ENCODE data around the gene PREB. TPM values are rescaled to one million over a fixed set of nuclear protein-coding genes. Genes with fewer than 3 reads are reported as not detected.

PREB gene
- total and polyA plus RNA-seq, 12 donors = 41.6 to 73.7 (median 48.8) TPM

- intact Hi-C loops (cut with DNase I) = loop anchor here in 8 of 10 donors (5.0 to 10.0 kb wide), 6 partner anchors 37 to 127 kb away; partner anchors contain the start of genes TMEM214 (in 4 of the 8) and AGBL5 (in 2 of the 8)
- Histone ChIP-seq H3K27me3 (no peaks in the 10 kb centered on the region), H3K36me3 (no peaks in the 10 kb centered on the region), H3K4me1 (peaks cover 5 to 27% (median 21%) of the 10 kb centered on the region in 9 donors), H3K4me3 (no peak overlapping the region), H3K27ac (no peak overlapping the region), H3K9me3 (no peaks in the 10 kb centered on the region)
- no peak for TF ChIP-seq CTCF (IDR thresholded peaks at IDR 0.05)
- 89 to 92% methylated on average over 14 of the region's 14 CpGs for WGBS, 2 donors
- ATAC-seq (no peak), DNase-seq (no peak)
Measured at GRCh38 chr2:27089111-27089954, 45.1 kb downstream of the PREB start.

- Histone ChIP-seq H3K27me3 (no peaks in the 10 kb centered on the region), H3K9me3 (no peaks in the 10 kb centered on the region), H3K4me3 (no peak overlapping the region), H3K27ac (no peak overlapping the region), H3K4me1 (peaks cover 5 to 30% (median 21%) of the 10 kb centered on the region in 9 donors), H3K36me3 (no peaks in the 10 kb centered on the region)
- WGBS, 2 donors = 87 to 89% methylated on average over 6 of the region's 6 CpGs
- ATAC-seq (no peak), DNase-seq (no peak)
- TF ChIP-seq CTCF (IDR thresholded peaks at IDR 0.05) = no peak
- intact Hi-C loops (cut with DNase I) = loop anchor here in 8 of 10 donors (5.0 to 10.0 kb wide), 6 partner anchors 36 to 126 kb away; partner anchors contain the start of genes TMEM214 (in 4 of the 8) and AGBL5 (in 2 of the 8)
Measured at GRCh38 chr2:27088634-27089033, 45.8 kb downstream of the PREB start.

- TF ChIP-seq CTCF (IDR thresholded peaks at IDR 0.05) = no peak
- Histone ChIP-seq H3K4me3 (no peak overlapping the region), H3K27me3 (no peaks in the 10 kb centered on the region), H3K4me1 (peaks cover 5 to 37% (median 22%) of the 10 kb centered on the region in 9 donors), H3K9me3 (no peaks in the 10 kb centered on the region), H3K36me3 (peaks cover 0 to 4% (median 0%) of the 10 kb centered on the region in 9 donors), H3K27ac (no peak overlapping the region)
- no peak for DNase-seq
- no peak for ATAC-seq
- intact Hi-C loops (cut with DNase I) = loop anchor here in 8 of 10 donors (2.0 to 10.0 kb wide), 8 partner anchors 36 to 126 kb away; partner anchors contain the start of genes TMEM214 (in 5 of the 8) and AGBL5 (in 4 of the 8)
- WGBS, 2 donors = 86 to 88% methylated on average over 5 of the region's 5 CpGs
Measured at GRCh38 chr2:27087823-27088410, 46.5 kb downstream of the PREB start.
